CD4-positive, alpha-beta T cell treated with Interleukin-4 for 1 hour (primary cell): Measurements from ENCODE around the gene ZNF574.

Source experiments
- DNase-seq, 2 donors: peaks; one replicate each; pipeline ENCODE4 v3.0.0-alpha.2; 2020 to 2022

Gene ZNF574

GRCh38 chr19:42057846-42058245 is 18.1 kb upstream of the ZNF574 start:
- DNase-seq: no peak

- DNase-seq: no peak
Observed at GRCh38 chr19:42059196-42059595, 16.8 kb upstream of the ZNF574 start.

GRCh38 chr19:42060117-42060516 is 15.8 kb upstream of the ZNF574 start:
- no peak for DNase-seq

- DNase-seq: no peak
Observed at GRCh38 chr19:42062381-42062780, 13.6 kb upstream of the ZNF574 start.

DNA sequence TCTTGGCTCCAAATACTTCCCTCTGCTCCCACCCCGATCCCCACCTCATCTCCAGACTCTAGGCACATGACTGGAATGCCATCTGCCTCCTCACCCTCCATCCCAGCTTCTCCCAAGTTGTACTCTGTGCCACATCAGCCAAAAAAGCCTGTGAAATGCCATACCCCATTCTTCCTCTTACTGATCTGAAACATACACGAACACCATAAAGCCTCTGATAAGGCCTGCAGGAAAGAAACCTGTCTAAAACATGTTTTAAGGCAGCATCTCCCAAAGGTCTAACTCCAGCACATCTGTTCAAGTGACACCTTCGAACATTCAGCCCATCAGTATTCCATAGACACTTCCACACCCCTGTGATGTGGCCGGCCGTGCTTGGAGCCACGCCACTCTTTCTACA is 11.5 kb upstream of the ZNF574 start:
- DNase-seq: no peak

DNA sequence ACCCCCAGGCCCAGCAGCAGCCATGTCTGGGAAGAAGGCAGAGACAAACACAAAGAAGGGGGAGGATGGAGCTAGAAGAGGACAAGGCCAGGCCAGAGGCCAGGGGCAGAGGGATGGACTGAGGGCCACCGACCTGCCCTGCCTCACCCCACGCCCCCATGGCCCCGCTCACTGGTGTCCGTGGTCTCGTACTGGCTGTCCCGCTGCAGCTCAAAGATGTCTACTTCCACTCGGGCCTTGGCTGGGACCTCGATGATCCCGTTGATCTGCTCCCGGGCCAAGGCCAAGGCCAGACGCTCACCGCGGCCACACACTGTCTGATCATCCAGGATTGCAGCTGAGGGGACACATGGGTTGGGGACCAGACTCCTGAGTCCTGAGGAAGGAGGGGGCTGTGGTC is 10.9 kb upstream of the ZNF574 start:
- no peak for DNase-seq

- no peak for DNase-seq
Observed at GRCh38 chr19:42065511-42065910, 10.5 kb upstream of the ZNF574 start.

DNA sequence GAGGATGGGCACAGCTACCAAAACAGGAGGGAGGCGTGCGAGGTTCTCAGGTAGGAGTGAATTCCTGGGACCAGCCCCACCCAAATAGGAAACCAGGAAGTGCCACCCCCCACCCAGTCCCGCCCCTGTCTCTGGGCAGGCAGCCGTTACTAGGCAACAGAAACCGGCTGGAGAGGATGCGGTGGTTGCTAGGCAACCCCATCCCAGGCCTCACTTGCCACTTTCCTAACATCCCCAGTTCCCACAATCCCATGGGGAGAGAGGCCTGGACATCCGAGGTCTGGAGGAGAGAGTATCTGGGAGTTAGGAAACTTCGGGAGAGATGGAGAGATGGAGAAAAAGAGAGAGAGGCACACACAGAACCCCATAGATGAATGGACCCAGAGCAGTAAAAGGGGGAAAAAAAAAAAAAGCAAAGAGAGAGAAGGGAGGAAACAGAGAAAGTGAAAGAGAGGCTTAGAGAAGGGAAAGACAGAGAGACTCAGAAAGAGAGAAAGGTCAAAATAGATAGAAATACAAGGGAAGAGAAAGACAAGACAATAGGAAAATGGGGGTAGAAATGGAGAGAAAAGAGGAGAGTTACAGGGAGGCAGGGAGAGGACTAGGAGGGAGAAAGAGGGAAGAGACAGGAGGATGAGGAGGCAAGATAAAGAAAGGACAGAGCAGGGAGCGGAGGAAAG is 9.8 kb upstream of the ZNF574 start:
- DNase-seq: no peak

DNA sequence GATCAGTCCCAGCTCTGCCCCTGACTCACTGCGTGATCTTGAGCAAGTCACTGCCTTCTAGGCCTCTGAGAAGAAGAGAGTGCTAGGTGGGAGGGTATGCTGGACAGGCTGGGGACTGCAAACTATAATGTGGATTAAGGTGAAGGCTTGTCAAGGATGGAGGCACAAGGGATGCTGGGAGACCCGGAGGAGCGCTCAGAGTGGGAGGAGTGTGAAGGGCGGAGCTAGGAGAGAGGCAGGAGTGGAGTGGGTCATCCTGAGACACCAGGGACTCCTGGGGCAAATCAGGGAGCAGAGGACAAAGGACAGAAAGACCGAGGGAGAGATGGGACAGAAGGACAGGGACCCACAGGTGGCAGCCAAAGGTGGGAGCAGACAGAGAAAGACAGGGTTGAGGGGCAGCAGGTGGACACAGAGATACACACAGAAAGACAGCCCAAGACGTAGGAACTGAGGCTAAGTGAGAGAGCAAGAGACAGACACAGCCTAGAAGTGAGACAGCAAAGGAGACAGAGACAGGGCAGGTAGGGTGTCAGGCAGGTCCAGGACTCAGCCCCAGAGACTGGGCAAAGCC is 8.6 kb upstream of the ZNF574 start:
- no peak for DNase-seq

GRCh38 chr19:42068361-42068755 is 7.6 kb upstream of the ZNF574 start:
- no peak for DNase-seq

DNA sequence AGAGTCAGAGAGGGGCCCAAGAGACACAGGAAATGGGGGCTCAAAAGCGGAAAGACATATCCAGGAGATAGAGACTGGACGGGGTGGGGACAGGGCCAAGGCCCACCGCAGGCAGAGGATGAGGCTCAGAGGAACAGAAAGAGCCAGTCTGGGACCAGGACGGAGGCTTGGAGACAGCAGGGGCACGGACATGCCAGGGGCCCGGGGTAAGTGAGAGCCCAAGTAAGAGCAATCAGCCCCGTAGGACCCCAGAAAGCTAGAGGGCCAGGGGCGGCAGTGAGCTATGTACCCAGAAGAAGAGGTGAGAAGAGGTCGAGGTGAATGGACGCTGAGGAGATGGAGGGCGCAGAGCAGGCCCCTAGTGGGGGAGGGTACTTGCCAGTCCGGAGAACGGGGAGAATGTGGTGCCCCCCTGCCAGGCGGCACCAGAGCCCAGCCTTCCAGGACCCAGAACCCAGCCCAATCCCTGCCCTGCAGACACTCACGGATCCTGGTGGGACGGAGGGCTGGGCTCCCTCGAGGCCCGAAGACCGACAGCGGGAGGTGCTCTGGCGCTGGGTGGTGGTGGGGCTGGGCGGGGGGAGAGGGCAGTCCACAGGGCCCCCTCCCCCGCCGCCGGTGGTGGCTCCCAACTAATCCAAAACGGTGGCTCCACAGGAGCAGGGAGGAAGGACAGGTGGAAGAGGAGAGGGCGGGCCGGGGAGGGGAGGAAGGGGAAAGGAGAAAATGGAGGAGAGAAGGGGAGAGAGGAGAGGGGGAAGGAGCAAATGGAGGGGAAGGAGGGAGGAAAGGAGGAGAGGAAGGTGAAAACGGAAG is 7.0 kb upstream of the ZNF574 start:
- no peak for DNase-seq

- no peak for DNase-seq
Observed at GRCh38 chr19:42069619-42070351, 6.2 kb upstream of the ZNF574 start, which contains the start of gene GRIK5. Gene GRIK5 (minus strand): TSS chr19:42070206. CDS start chr19:42065770, 4,436 bp downstream.

DNA sequence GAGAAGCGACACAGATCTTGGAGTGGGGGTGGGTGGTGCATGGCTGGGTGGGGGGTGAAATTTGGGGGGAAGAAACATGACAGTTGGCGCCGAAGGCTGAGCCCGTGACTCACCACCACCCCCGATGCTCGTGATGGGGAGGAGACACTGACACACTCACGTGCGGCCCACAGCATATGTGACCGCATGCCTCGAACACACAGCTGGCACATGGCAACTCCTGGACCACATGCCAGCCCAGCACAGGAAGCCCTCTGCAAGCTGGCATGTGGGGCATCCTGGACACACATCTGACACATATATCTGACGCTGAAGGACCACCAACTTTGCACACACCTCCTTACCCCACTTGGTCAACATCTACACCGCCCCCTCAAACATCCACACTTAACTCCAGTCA is 4.7 kb upstream of the ZNF574 start:
- DNase-seq: no peak

DNA sequence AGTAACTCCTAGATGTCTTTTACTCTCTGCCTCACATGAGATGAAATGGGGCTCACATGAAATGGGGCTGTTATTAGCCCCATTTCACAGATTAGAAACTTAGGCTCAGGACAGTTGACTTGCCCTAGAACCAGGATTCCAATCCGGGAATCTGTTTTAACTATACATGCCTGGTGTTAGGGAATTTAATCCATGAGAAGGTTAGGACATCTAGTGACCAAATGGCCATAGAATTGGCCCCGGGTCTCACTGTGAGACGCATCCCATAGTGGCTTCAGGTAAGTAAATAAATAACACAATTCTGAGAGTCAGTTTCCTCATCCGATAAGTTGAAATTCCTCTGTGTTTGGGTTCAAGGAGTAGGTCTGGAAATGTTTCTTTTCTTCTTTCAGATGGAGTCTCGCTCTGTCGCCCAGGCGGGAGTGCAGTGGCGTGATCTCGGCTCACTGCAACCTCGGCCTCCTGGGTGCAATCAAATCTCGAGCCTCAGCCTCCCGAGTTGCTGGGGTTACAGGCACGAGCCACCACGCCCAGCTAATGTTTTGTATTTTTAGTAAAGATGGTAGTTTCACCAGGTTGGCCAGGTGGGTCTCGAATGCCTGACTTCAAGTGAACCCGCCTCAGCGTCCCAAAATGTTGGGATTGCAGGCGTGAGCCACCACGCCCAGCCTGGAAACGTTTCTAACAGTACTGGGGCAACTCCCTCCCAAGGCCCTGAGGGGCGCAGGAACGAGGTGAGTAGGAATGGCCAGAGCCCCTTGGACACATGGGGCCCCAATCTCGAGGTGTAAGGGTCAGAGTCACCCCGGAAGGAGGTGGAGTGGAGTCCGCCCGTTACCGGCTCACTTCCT is 1.2 kb upstream of the ZNF574 start:
- DNase-seq: peak in 1 of 2 donors; percentile 15

GRCh38 chr19:42075364-42075615 is 676 bp upstream of the ZNF574 start:
- no peak for DNase-seq

GRCh38 chr19:42076380-42076944 is 496 bp downstream of the ZNF574 start:
- DNase-seq: no peak

DNA sequence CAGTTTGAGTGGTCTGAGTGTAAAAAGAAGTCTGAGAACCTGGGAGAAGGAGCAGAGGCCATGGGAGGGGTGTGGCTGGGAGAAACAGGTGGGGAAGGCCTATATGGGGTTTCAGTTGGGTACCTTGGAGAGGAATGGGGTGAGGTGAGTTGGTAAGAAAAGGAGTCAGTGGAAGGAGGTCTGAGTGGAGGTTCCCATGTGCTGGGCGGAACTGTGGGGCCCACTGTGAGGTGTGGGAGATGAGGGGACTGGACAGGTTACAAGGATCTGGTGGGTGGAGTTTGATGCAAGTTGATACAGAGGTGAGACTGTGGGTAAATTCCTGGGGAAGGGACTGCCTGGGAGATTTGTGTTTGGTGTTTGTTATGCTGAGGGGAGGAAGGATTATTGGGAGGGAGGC is 2.1 kb downstream of the ZNF574 start:
- no peak for DNase-seq

GRCh38 chr19:42078538-42079275 is 2.7 kb downstream of the ZNF574 start:
- DNase-seq: no peak

GRCh38 chr19:42079276-42079669 is 3.3 kb downstream of the ZNF574 start:
- no peak for DNase-seq

DNA sequence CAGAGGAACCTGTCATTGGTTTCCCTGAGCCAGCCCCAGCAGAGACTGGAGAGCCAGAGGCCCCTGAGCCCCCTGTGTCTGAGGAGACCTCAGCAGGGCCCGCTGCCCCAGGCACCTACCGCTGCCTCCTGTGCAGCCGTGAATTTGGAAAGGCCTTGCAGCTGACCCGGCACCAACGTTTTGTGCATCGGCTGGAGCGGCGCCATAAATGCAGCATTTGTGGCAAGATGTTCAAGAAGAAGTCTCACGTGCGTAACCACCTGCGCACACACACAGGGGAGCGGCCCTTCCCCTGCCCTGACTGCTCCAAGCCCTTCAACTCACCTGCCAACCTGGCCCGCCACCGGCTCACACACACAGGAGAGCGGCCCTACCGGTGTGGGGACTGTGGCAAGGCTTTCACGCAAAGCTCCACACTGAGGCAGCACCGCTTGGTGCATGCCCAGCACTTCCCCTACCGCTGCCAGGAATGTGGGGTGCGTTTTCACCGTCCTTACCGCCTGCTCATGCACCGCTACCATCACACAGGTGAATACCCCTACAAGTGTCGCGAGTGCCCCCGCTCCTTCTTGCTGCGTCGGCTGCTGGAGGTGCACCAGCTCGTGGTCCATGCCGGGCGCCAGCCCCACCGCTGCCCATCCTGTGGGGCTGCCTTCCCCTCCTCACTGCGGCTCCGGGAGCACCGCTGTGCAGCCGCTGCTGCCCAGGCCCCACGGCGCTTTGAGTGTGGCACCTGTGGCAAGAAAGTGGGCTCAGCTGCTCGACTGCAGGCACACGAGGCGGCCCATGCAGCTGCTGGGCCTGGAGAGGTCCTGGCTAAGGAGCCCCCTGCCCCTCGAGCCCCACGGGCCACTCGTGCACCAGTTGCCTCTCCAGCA is 4.2 kb downstream of the ZNF574 start:
- no peak for DNase-seq
